Measurements from ENCODE around the gene PLEKHA4.

PLEKHA4 gene

GRCh38 chr19:48913114-48913889 is 44.9 kb upstream of the PLEKHA4 start:
- TF ChIP-seq SIN3A (IDR thresholded peaks at IDR 0.05; ENCODE audit: borderline replicate concordance, insufficient read depth, low read length): no peak
- no peak for TF ChIP-seq POLR2AphosphoS5 (IDR thresholded peaks at IDR 0.05; ENCODE audit: low read depth, low read length)
- TF ChIP-seq, protein P1, sequence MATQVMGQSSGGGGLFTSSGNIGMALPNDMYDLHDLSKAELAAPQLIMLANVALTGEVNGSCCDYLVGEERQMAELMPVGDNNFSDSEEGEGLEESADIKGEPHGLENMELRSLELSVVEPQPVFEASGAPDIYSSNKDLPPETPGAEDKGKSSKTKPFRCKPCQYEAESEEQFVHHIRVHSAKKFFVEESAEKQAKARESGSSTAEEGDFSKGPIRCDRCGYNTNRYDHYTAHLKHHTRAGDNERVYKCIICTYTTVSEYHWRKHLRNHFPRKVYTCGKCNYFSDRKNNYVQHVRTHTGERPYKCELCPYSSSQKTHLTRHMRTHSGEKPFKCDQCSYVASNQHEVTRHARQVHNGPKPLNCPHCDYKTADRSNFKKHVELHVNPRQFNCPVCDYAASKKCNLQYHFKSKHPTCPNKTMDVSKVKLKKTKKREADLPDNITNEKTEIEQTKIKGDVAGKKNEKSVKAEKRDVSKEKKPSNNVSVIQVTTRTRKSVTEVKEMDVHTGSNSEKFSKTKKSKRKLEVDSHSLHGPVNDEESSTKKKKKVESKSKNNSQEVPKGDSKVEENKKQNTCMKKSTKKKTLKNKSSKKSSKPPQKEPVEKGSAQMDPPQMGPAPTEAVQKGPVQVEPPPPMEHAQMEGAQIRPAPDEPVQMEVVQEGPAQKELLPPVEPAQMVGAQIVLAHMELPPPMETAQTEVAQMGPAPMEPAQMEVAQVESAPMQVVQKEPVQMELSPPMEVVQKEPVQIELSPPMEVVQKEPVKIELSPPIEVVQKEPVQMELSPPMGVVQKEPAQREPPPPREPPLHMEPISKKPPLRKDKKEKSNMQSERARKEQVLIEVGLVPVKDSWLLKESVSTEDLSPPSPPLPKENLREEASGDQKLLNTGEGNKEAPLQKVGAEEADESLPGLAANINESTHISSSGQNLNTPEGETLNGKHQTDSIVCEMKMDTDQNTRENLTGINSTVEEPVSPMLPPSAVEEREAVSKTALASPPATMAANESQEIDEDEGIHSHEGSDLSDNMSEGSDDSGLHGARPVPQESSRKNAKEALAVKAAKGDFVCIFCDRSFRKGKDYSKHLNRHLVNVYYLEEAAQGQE (IDR thresholded peaks at IDR 0.05; ENCODE audit: insufficient read depth in 1 of 2, low read depth in 2 of 2, low read length in 2 of 2): no peak
- no peak for TF ChIP-seq FOXP2 (optimal IDR thresholded peaks at IDR 0.05; ENCODE audit: borderline replicate concordance, extremely low read depth, extremely low read length, insufficient read depth)
- TF ChIP-seq TAF1 (IDR thresholded peaks at IDR 0.05; ENCODE audit: borderline replicate concordance, insufficient read depth, low read length): no peak

- TF ChIP-seq FOXP2 (optimal IDR thresholded peaks at IDR 0.05; ENCODE audit: borderline replicate concordance, extremely low read depth, extremely low read length, insufficient read depth) (no peak), SIN3A (IDR thresholded peaks at IDR 0.05; ENCODE audit: borderline replicate concordance, insufficient read depth, low read length) (no peak)
- TF ChIP-seq, protein P1 (IDR thresholded peaks at IDR 0.05; ENCODE audit: insufficient read depth in 1 of 2, low read depth in 2 of 2, low read length in 2 of 2): no peak
Measured at GRCh38 chr19:48910803-48911202, 42.4 kb upstream of the PLEKHA4 start.

GRCh38 chr19:48907671-48908070 is 39.3 kb upstream of the PLEKHA4 start:
- TF ChIP-seq, protein P1 (IDR thresholded peaks at IDR 0.05; ENCODE audit: insufficient read depth in 1 of 2, low read depth in 2 of 2, low read length in 2 of 2): no peak
- no peak for TF ChIP-seq POLR2AphosphoS5 (IDR thresholded peaks at IDR 0.05; ENCODE audit: low read depth, low read length)

DNA sequence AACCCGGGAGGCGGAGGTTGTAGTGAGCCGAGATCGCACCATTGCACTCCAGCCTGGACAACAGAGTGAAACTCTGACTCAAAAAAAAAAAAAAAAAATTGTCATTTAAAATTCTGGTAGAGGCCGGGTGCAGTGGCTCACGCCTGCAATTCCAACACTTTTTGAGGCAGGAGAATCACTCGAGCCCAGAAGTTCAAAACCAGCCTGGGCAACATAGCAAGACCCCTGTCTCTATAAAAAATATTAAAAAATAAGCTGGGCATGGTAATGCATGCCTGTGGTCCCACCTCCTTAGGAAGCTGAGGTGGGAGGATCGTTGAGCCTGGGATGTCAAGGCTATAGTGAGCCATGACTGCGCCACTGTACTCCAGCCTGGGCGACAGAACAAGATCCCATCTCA is 37.9 kb upstream of the PLEKHA4 start:
- TF ChIP-seq POLR2AphosphoS5 (IDR thresholded peaks at IDR 0.05; ENCODE audit: low read depth, low read length) (no peak), FOXP2 (optimal IDR thresholded peaks at IDR 0.05; ENCODE audit: borderline replicate concordance, extremely low read depth, extremely low read length, insufficient read depth) (no peak), SIN3A (IDR thresholded peaks at IDR 0.05; ENCODE audit: borderline replicate concordance, insufficient read depth, low read length) (no peak), TAF1 (IDR thresholded peaks at IDR 0.05; ENCODE audit: borderline replicate concordance, insufficient read depth, low read length) (no peak)
- TF ChIP-seq, protein P1 (IDR thresholded peaks at IDR 0.05; ENCODE audit: insufficient read depth in 1 of 2, low read depth in 2 of 2, low read length in 2 of 2): no peak

DNA sequence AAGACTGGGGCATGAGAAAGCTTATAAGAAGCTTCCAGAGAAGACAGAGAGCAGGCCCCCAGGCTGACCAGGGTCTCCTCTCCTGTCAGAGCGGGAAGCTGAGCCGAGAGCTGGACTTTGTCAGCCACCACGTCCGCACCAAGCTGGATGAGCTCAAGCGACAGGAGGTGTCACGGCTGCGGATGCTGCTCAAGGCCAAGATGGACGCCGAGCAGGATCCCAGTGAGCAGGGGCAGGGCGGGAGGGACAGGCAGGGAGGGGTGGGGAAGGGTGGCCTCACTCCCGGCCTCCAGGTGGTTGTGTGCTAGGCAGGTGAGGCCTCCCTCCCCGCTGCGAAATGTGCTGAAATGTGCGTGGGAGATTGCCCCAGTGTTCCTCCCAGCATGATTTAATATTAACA is 37.2 kb upstream of the PLEKHA4 start:
- TF ChIP-seq FOXP2 (optimal IDR thresholded peaks at IDR 0.05; ENCODE audit: borderline replicate concordance, extremely low read depth, extremely low read length, insufficient read depth) (no peak), SIN3A (IDR thresholded peaks at IDR 0.05; ENCODE audit: borderline replicate concordance, insufficient read depth, low read length) (no peak), POLR2AphosphoS5 (IDR thresholded peaks at IDR 0.05; ENCODE audit: low read depth, low read length) (no peak), TAF1 (IDR thresholded peaks at IDR 0.05; ENCODE audit: borderline replicate concordance, insufficient read depth, low read length) (no peak)
- TF ChIP-seq, protein P1 (IDR thresholded peaks at IDR 0.05; ENCODE audit: insufficient read depth in 1 of 2, low read depth in 2 of 2, low read length in 2 of 2): no peak

Measured in PFSK-1 (cell line).